K562 (cell line): Measurements from ENCODE around the gene GNPAT. TPM values are rescaled to one million over a fixed set of nuclear protein-coding genes. Genes with fewer than 3 reads are reported as not detected.

Experiments
- BCLAF1 ChIP-seq, 2 experiments: fragments of 450-650 bp in 1 of 2; IDR thresholded peaks; 2 replicates each; pipeline ENCODE4 v1.6.1; 2011 to 2017; ENCODE audit warnings: low read depth in 2 of 2, antibody characterized with exemption in 1 of 2, borderline replicate concordance in 1 of 2, low read length in 1 of 2, mild to moderate bottlenecking in 1 of 2, mixed read lengths in 1 of 2; ENCODE audit not compliant: control insufficient read depth in 1 of 2
- CREBBP ChIP-seq: IDR thresholded peaks from one replicate; pipeline ENCODE4 v1.6.1; 2012; ENCODE audit warnings: low read depth, mild to moderate bottlenecking, control low read depth, inconsistent platforms, low read length
- ETV5 ChIP-seq: sonication (generic); formaldehyde crosslinking; IDR thresholded peaks from 2 replicates; pipeline ENCODE4 v1.4.0; 2020; ENCODE audit warnings: low read depth, mild to moderate bottlenecking, missing genetic modification reagents
- KDM2B ChIP-seq: fragments of 250-450 bp; sonication (Bioruptor Pico); IDR thresholded peaks from 2 replicates; pipeline ENCODE4 v1.8.0; 2021; ENCODE audit warnings: mild to moderate bottlenecking, moderate library complexity
- KHSRP ChIP-seq: fragments of 450-650 bp; IDR thresholded peaks from 2 replicates; pipeline ENCODE4 v1.6.1; 2017
- LCOR ChIP-seq: sonication (generic); formaldehyde crosslinking; IDR thresholded peaks from 2 replicates; pipeline ENCODE4 v1.8.0; 2022; ENCODE audit warnings: mild to moderate bottlenecking, missing genetic modification reagents
- MAFG ChIP-seq: fragments of 450-650 bp; conservative IDR thresholded peaks from 2 replicates; pipeline ENCODE4 v1.6.1; 2016; ENCODE audit warnings: missing genetic modification characterization, missing compliant biosample characterization
- MNT ChIP-seq, 2 experiments: fragments of 450-650 bp; conservative IDR thresholded peaks; 2 replicates each; pipeline ENCODE4 v1.6.1; 2017; ENCODE audit warnings: mild to moderate bottlenecking in 2 of 2, moderate library complexity in 2 of 2
- NR2C2 ChIP-seq, 2 experiments: fragments of 200-800 bp in 1 of 2; sonication (Bioruptor generic) in 1 of 2; sonication (generic) in 1 of 2; formaldehyde crosslinking in 1 of 2; IDR thresholded peaks; 2 replicates each; pipeline versions ENCODE4 v1.6.1 to v1.8.0; 2016 to 2022; ENCODE audit warnings: mild to moderate bottlenecking in 1 of 2, missing compliant biosample characterization in 1 of 2, missing genetic modification characterization in 1 of 2, missing genetic modification reagents in 1 of 2
- OTX1 ChIP-seq: fragments of 450-650 bp; formaldehyde crosslinking; IDR thresholded peaks from 2 replicates; pipeline ENCODE4 v1.4.0; 2022; ENCODE audit warnings: mild to moderate bottlenecking
- RBM15 ChIP-seq: fragments of 200-400 bp; formaldehyde crosslinking; IDR thresholded peaks from 2 replicates; pipeline ENCODE4 v1.6.1; 2018; ENCODE audit warnings: mild to moderate bottlenecking, low read length, moderate library complexity; ENCODE audit not compliant: insufficient read depth
- RBM39 ChIP-seq: fragments of 200-400 bp; formaldehyde crosslinking; optimal IDR thresholded peaks from 2 replicates; pipeline ENCODE3; 2018; ENCODE audit warnings: low read depth, low read length
- REST ChIP-seq, 2 experiments: fragments of 450-650 bp; formaldehyde crosslinking in 1 of 2; IDR thresholded peaks; 2 replicates each; pipeline versions ENCODE4 v1.4.0 to v1.6.1; 2014 to 2020; ENCODE audit warnings: mild to moderate bottlenecking in 2 of 2, borderline replicate concordance in 1 of 2, low read depth in 1 of 2
- polyA plus RNA-seq, 8 experiments: library from polyadenylated mRNA; depleted of rRNA in 4 of 8; stranded (reverse) in 5 of 8; unstranded in 3 of 8; fragments of >200 nt; fragmentation: Nextera tagmentation in 2 of 8; fragmentation: Illumina TruSeq in 1 of 8; extraction: Ambion mirVana in 2 of 8; extraction: Trizol in 1 of 8; gene quantifications; 2 replicates each; pipeline versions ENCODE4 v1.2.1 to v1.2.3, GENCODE V29; 2011 to 2014; ENCODE audit warnings: inconsistent platforms in 1 of 8, missing spikeins in 1 of 8
- total RNA-seq, 7 experiments: library from RNA; depleted of rRNA in 6 of 7; stranded (reverse); fragments of >200 nt in 6 of 7; fragmentation: Illumina TruSeq in 2 of 7; extraction: Trizol in 2 of 7; gene quantifications; 2 replicates each; pipeline versions ENCODE4 v1.2.1 to v1.2.3, GENCODE V29; 2011 to 2021; ENCODE audit warnings: low replicate concordance in 1 of 7

Gene GNPAT
- total and polyA plus RNA-seq, 9 of the 15 experiments (the other 6 are each of a cell fraction or from before 2014, with no cell fraction given), result 32.1 to 68.8 (median 50.7) TPM

- TF ChIP-seq REST (IDR thresholded peaks at IDR 0.05; ENCODE audit: borderline replicate concordance) (peak; percentile 36; the same call in 1 of the 2 replicates), REST (CRISPR knock-in tag; IDR thresholded peaks at IDR 0.05; ENCODE audit: low read depth) (no peak), CREBBP (no peak), MAFG (peak; percentile 96), OTX1 (no peak), NR2C2 (CRISPR knock-in tag; IDR thresholded peaks at IDR 0.05) (no peak), NR2C2 (tag; IDR thresholded peaks at IDR 0.05) (peak; percentile 48), LCOR (CRISPR knock-in tag) (peak; percentile 92; the same call in 1 of the 2 replicates), RBM15 (no peak), RBM39 (no peak), MNT (conservative IDR thresholded peaks at IDR 0.05) (peak; percentile 81 to 84), BCLAF1 (IDR thresholded peaks at IDR 0.05; ENCODE audit: borderline replicate concordance in 1 of 2, control insufficient read depth in 1 of 2, low read depth in 2 of 2, low read length in 1 of 2) (no peak), KDM2B (CRISPR knock-in tag) (no peak), ETV5 (no peak; the same call in 1 of the 2 replicates), KHSRP (0 out of 2 replicates have a peak, but pooled peaks have one; percentile 58)
These were observed 40.5 kb upstream of the GNPAT start (continued) for GRCh38 chr1:231200388-231201031.
